H1 (cell line): Measurements from ENCODE around the gene MORF4L1. TPM values are rescaled to one million over a fixed set of nuclear protein-coding genes. Genes with fewer than 3 reads are reported as not detected.

ENCODE experiments used
- CTCF ChIA-PET: fragments of 300-600 bp; sonication (Branson Sonifier 250); formaldehyde crosslinking; loops from one replicate; lab custom pipeline; 2021; ENCODE audit not compliant: partially characterized antibody; lab: Charles Lee
- POLR2A ChIA-PET: fragments of 300-600 bp; sonication (Branson Sonifier 250); formaldehyde crosslinking; loops from one replicate; lab custom pipeline; 2021; ENCODE audit warnings: inconsistent platforms; ENCODE audit not compliant: partially characterized antibody; lab: Charles Lee
- DNase-seq, 2 experiments: peaks; one replicate each; pipeline versions ENCODE4 v3.0.0 to v3.0.0-alpha.2; 2010 to 2022; ENCODE audit warnings: low spot score in 2 of 2, low read depth in 1 of 2, mixed read lengths in 1 of 2
- FAIRE-seq: peaks from 2 replicates; lab custom pipeline; 2011; peaks lifted over from hg19 to GRCh38; lab: Jason Lieb, UNC
- H2AFZ ChIP-seq: 2 replicates; pipeline ENCODE4 v1.8.1; 2012; ENCODE audit warnings: low read length, inconsistent platforms
- H2AK5ac ChIP-seq: 2 replicates; pipeline ENCODE4 v1.6.1; 2013; ENCODE audit warnings: low read depth, low read length
- H2BK120ac ChIP-seq: replicated peaks from 2 replicates; pipeline ENCODE3; 2013; ENCODE audit warnings: low read depth, low read length, inconsistent platforms
- H2BK12ac ChIP-seq: 2 replicates; pipeline ENCODE4 v1.6.1; 2013; ENCODE audit warnings: low read depth, low read length
- H2BK15ac ChIP-seq: 2 replicates; pipeline ENCODE4 v1.6.1; 2013; ENCODE audit warnings: low read length
- H2BK20ac ChIP-seq: 2 replicates; pipeline ENCODE4 v1.6.1; 2013; ENCODE audit warnings: low read length
- H2BK5ac ChIP-seq: 2 replicates; pipeline ENCODE4 v1.6.1; 2013; ENCODE audit warnings: low read depth, low read length
- H3K14ac ChIP-seq: 2 replicates; pipeline ENCODE4 v1.6.1; 2013; ENCODE audit warnings: inconsistent platforms; ENCODE audit not compliant: insufficient read length
- H3K18ac ChIP-seq: 2 replicates; pipeline ENCODE4 v1.6.1; 2013; ENCODE audit warnings: low read length; ENCODE audit errors: extremely low read depth
- H3K23ac ChIP-seq: 2 replicates; pipeline ENCODE4 v1.6.1; 2013; ENCODE audit warnings: inconsistent platforms; ENCODE audit not compliant: insufficient read length
- H3K23me2 ChIP-seq: 2 replicates; pipeline ENCODE4 v1.6.1; 2013; ENCODE audit warnings: low read depth, low read length
- H3K27ac ChIP-seq: 2 replicates; pipeline ENCODE4 v1.6.1; 2011; ENCODE audit warnings: low read depth, low read length, inconsistent platforms
- H3K27me3 ChIP-seq, 4 experiments: replicated peaks in 1 of 4; 1 replicate in 1 of 4; 2 replicates in 3 of 4; pipeline versions ENCODE4 v1.6.1 to v1.8.1; 2011 to 2013; ENCODE audit warnings: low read length in 3 of 4, mild to moderate bottlenecking in 3 of 4, inconsistent platforms in 2 of 4, mixed read lengths in 2 of 4, moderate library complexity in 1 of 4; ENCODE audit not compliant: control insufficient read depth in 3 of 4, insufficient read depth in 3 of 4; ENCODE audit errors: extremely low read depth in 1 of 4
- H3K36me3 ChIP-seq, 4 experiments: 2 replicates each; pipeline versions ENCODE4 v1.6.1 to v1.8.1; 2011 to 2013; ENCODE audit warnings: mild to moderate bottlenecking in 4 of 4, low read length in 3 of 4, moderate library complexity in 2 of 4, control low read depth in 1 of 4, inconsistent platforms in 1 of 4; ENCODE audit not compliant: insufficient read depth in 4 of 4, control insufficient read depth in 2 of 4
- H3K4ac ChIP-seq: replicated peaks from 2 replicates; pipeline ENCODE3; 2013; ENCODE audit warnings: low read length, low read depth, mixed read lengths, inconsistent platforms; ENCODE audit not compliant: insufficient read length
- H3K4me1 ChIP-seq, 4 experiments: replicated peaks in 1 of 4; 1 replicate in 1 of 4; 2 replicates in 3 of 4; pipeline versions ENCODE4 v1.6.1 to v1.8.1; 2011 to 2013; ENCODE audit warnings: low read length in 3 of 4, inconsistent platforms in 2 of 4, mixed read lengths in 1 of 4; ENCODE audit not compliant: insufficient read depth in 4 of 4, control insufficient read depth in 3 of 4
- H3K4me2 ChIP-seq, 2 experiments: 2 replicates each; pipeline versions ENCODE4 v1.6.1 to v1.8.1; 2011 to 2013; ENCODE audit warnings: low read depth in 2 of 2, low read length in 2 of 2, control low read depth in 1 of 2, inconsistent platforms in 1 of 2, mild to moderate bottlenecking in 1 of 2; ENCODE audit not compliant: insufficient read depth in 1 of 2
- H3K4me3 ChIP-seq, 4 experiments: fragments of 200-600, 300-600 bp in 1 of 4; sonication (generic), shearing (Covaris generic), sonication (Bioruptor Twin) in 1 of 4; 2 replicates each; pipeline versions ENCODE4 v1.5.1 to v1.8.1; 2011 to 2016; ENCODE audit warnings: low read length in 4 of 4, low read depth in 3 of 4, control low read depth in 2 of 4, inconsistent platforms in 2 of 4, mild to moderate bottlenecking in 2 of 4, mixed read lengths in 1 of 4, moderate library complexity in 1 of 4; ENCODE audit not compliant: insufficient read depth in 2 of 4; ENCODE audit errors: extremely low read depth in 1 of 4
- H3K56ac ChIP-seq: replicated peaks from 2 replicates; pipeline ENCODE3; 2013; ENCODE audit warnings: low read depth, mild to moderate bottlenecking, mixed read lengths, low read length, inconsistent platforms; ENCODE audit not compliant: insufficient read length
- H3K79me1 ChIP-seq: 2 replicates; pipeline ENCODE4 v1.6.1; 2013; ENCODE audit warnings: low read depth, low read length, control low read depth
- H3K79me2 ChIP-seq, 2 experiments: 2 replicates each; pipeline versions ENCODE4 v1.6.1 to v1.8.1; 2012 to 2013; ENCODE audit warnings: low read length in 2 of 2, mild to moderate bottlenecking in 2 of 2, inconsistent platforms in 1 of 2; ENCODE audit not compliant: insufficient read depth in 2 of 2, control insufficient read depth in 1 of 2
- H3K9ac ChIP-seq, 4 experiments: replicated peaks in 1 of 4; 1 replicate in 1 of 4; 2 replicates in 3 of 4; pipeline versions ENCODE4 v1.6.1 to v1.8.1; 2011 to 2013; ENCODE audit warnings: low read depth in 3 of 4, low read length in 3 of 4, control low read depth in 2 of 4, mild to moderate bottlenecking in 2 of 4, moderate library complexity in 2 of 4, inconsistent platforms in 1 of 4; ENCODE audit errors: extremely low read depth in 1 of 4
- H3K9me3 ChIP-seq, 2 experiments: 2 replicates each; pipeline versions ENCODE4 v1.6.1 to v1.8.1; 2012 to 2013; ENCODE audit warnings: mild to moderate bottlenecking in 2 of 2, moderate library complexity in 2 of 2, control low read depth in 1 of 2, inconsistent platforms in 1 of 2, low read depth in 1 of 2, low read length in 1 of 2, mixed read lengths in 1 of 2; ENCODE audit not compliant: insufficient read depth in 2 of 2
- H4K20me1 ChIP-seq, 2 experiments: replicated peaks in 1 of 2; 2 replicates each; pipeline versions ENCODE3 to v1.8.1; 2011 to 2013; ENCODE audit warnings: inconsistent platforms in 2 of 2, low read length in 2 of 2, mild to moderate bottlenecking in 1 of 2; ENCODE audit not compliant: insufficient read depth in 2 of 2, control insufficient read depth in 1 of 2
- H4K5ac ChIP-seq: 2 replicates; pipeline ENCODE4 v1.6.1; 2013; ENCODE audit warnings: low read length, low read depth, mixed read lengths, inconsistent platforms; ENCODE audit not compliant: insufficient read length
- H4K8ac ChIP-seq: 2 replicates; pipeline ENCODE4 v1.8.0; 2013; ENCODE audit warnings: mild to moderate bottlenecking, moderate library complexity, low read length, inconsistent platforms; ENCODE audit not compliant: insufficient read depth; ENCODE audit errors: extremely low read depth
- H4K91ac ChIP-seq: replicated peaks from 2 replicates; pipeline ENCODE3; 2013; ENCODE audit warnings: low read length, mixed read lengths, inconsistent platforms; ENCODE audit not compliant: insufficient read length
- ASH2L ChIP-seq: fragments of 200-600, 300-600 bp; sonication (generic); IDR thresholded peaks from one replicate; pipeline ENCODE4 v1.7.1; 2017; ENCODE audit warnings: low read length
- CBX8 ChIP-seq: fragments of 300-800, 300-1000 bp; sonication (generic); IDR thresholded peaks from 2 replicates; pipeline ENCODE4 v1.7.1; 2016; ENCODE audit warnings: low read depth, low read length, borderline replicate concordance
- CHD2 ChIP-seq: IDR thresholded peaks from 2 replicates; pipeline ENCODE4 v1.6.1; 2012; ENCODE audit warnings: low read length, improper control_type of control experiment
- CTBP2 ChIP-seq: IDR thresholded peaks from 2 replicates; pipeline ENCODE4 v1.7.0; 2011; ENCODE audit warnings: borderline replicate concordance, mild to moderate bottlenecking, moderate library complexity, mixed read lengths, low read length; ENCODE audit not compliant: insufficient read depth, insufficient read length
- CTCF ChIP-seq, 3 experiments: IDR thresholded peaks; 1 replicate in 2 of 3; 2 replicates in 1 of 3; pipeline versions ENCODE4 v1.5.1 to v1.6.1; 2011; ENCODE audit warnings: low read length in 3 of 3, mild to moderate bottlenecking in 3 of 3, inconsistent platforms in 2 of 3, low read depth in 1 of 3, moderate library complexity in 1 of 3; ENCODE audit not compliant: insufficient read depth in 1 of 3; ENCODE audit errors: control extremely low read depth in 1 of 3
- EP300 ChIP-seq, 2 experiments: IDR thresholded peaks; 1 replicate in 1 of 2; 2 replicates in 1 of 2; pipeline ENCODE4 v1.6.1; 2011 to 2012; ENCODE audit warnings: low read depth in 2 of 2, low read length in 2 of 2, mild to moderate bottlenecking in 2 of 2, borderline replicate concordance in 1 of 2, inconsistent platforms in 1 of 2, moderate library complexity in 1 of 2
- EZH2 ChIP-seq: fragments of 200-600 bp; sonication (generic); IDR thresholded peaks from 2 replicates; pipeline ENCODE4 v1.7.1; 2012; ENCODE audit warnings: low read depth, mild to moderate bottlenecking, moderate library complexity, low read length, inconsistent platforms; ENCODE audit not compliant: severe bottlenecking
- POLR2A ChIP-seq, 2 experiments: IDR thresholded peaks; 1 replicate in 1 of 2; 2 replicates in 1 of 2; pipeline ENCODE4 v1.6.1; 2011; ENCODE audit warnings: low read depth in 2 of 2, low read length in 2 of 2, mild to moderate bottlenecking in 2 of 2; ENCODE audit errors: control extremely low read depth in 1 of 2
- POU5F1 ChIP-seq: IDR thresholded peaks from 2 replicates; pipeline ENCODE4 v1.6.1; 2011; ENCODE audit warnings: low read depth, mild to moderate bottlenecking, low read length, moderate library complexity
- RFX5 ChIP-seq: IDR thresholded peaks from 2 replicates; pipeline ENCODE4 v1.6.1; 2011; ENCODE audit warnings: low read depth, low read length, improper control_type of control experiment, borderline replicate concordance
- SRF ChIP-seq: IDR thresholded peaks from 2 replicates; pipeline ENCODE4 v1.6.1; 2011; ENCODE audit warnings: mild to moderate bottlenecking, low read depth, low read length, moderate library complexity
- WGBS, 2 experiments: shearing (Covaris generic) in 1 of 2; methylation state at CpG; one replicate each; pipeline versions ENCODE4 v1.1.6 to v1.1.7; 2013 to 2015; ENCODE audit warnings: low lambda C conversion rate in 2 of 2, mixed read lengths in 2 of 2, inconsistent platforms in 1 of 2, low coverage in 1 of 2, missing lambda C conversion rate in 1 of 2; ENCODE audit not compliant: insufficient replicate concordance in 2 of 2, insufficient coverage in 1 of 2, insufficient read length in 1 of 2; ENCODE audit errors: extremely low coverage in 1 of 2, missing lambda C conversion rate in 1 of 2; 5-methylcytosine and 5-hydroxymethylcytosine counted together
- polyA plus RNA-seq, 7 experiments: library from polyadenylated mRNA; depleted of rRNA in 3 of 7; stranded (reverse) in 5 of 7; unstranded in 2 of 7; fragments of >200 nt in 5 of 7; fragments of 200-250 nt in 2 of 7; gene quantifications; 1 replicate in 5 of 7; 2 replicates in 1 of 7; 4 replicates in 1 of 7; pipeline versions ENCODE4 v1.2.1 to v1.2.3, GENCODE V29; 2011 to 2013; ENCODE audit warnings: missing spikeins in 2 of 7, mixed read lengths in 2 of 7
- total RNA-seq: library from RNA; stranded (reverse); fragmentation: NEBNext Ultra II Directional; extraction: Animal tissue kit (Norgen Biotek cat#: 25700); gene quantifications from 2 replicates; pipeline ENCODE4 v1.2.1, GENCODE V29; 2021

Gene MORF4L1
- total and polyA plus RNA-seq, 2 of the 8 experiments (the other 6 are each of a cell fraction or from before 2014, with no cell fraction given): 260 to 533 TPM

- WGBS, 2 experiments: 89% methylated on average over 14 of the region's 14 CpGs; no CpG with 5 or more reads in 1 of the 2 experiments
- no peaks in the 10 kb centered on the region for H3K9me3 ChIP-seq
- H3K27ac ChIP-seq: no peak overlapping the region
- H4K20me1 ChIP-seq: peaks cover 0 to 3% of the 10 kb centered on the region in 2 experiments
- H4K5ac ChIP-seq: no peak overlapping the region
- no peaks in the 10 kb centered on the region for H3K79me2 ChIP-seq
- no peak overlapping the region for H3K56ac ChIP-seq
- no peaks in the 10 kb centered on the region for H3K27me3 ChIP-seq
- no peak overlapping the region for H2BK12ac ChIP-seq
- ChIA-PET POLR2A (interaction anchor here (0.6 to 1.7 kb wide), 6 partner anchors 10 to 57 kb away, joined by 3 to 6 read pairs (median 3); partner anchors contain the start of gene CTSH), CTCF (interaction anchor here (0.6 to 6.0 kb wide), 12 partner anchors 8 to 262 kb away, joined by 3 to 41 read pairs (median 4); partner anchors contain the start of gene CTSH)
- H2AK5ac ChIP-seq: no peak overlapping the region
- H2BK15ac ChIP-seq: no peak overlapping the region
- H2AFZ ChIP-seq: no peak overlapping the region
- H2BK120ac ChIP-seq: no peak overlapping the region
- no peak for DNase-seq
- H3K4me1 ChIP-seq: no peaks in the 10 kb centered on the region
- no peak overlapping the region for H3K18ac ChIP-seq
- H3K36me3 ChIP-seq: peaks cover 0 to 31% (median 7%) of the 10 kb centered on the region in 4 experiments; a peak in 6 of 8 replicates
- H3K79me1 ChIP-seq: 0 out of 2 replicates have a peak, but pooled peaks cover 2% of the 10 kb centered on the region
- H3K9ac ChIP-seq: no peak overlapping the region
- H2BK5ac ChIP-seq: no peak overlapping the region
- no peak overlapping the region for H4K91ac ChIP-seq
- H3K4me3 ChIP-seq: no peak overlapping the region
- no peak overlapping the region for H4K8ac ChIP-seq
- H3K23me2 ChIP-seq: no peaks in the 10 kb centered on the region
- H2BK20ac ChIP-seq: no peak overlapping the region
- FAIRE-seq: no peak
- no peak overlapping the region for H3K4me2 ChIP-seq
- H3K23ac ChIP-seq: no peak overlapping the region
- H3K14ac ChIP-seq: no peak overlapping the region
- no peak overlapping the region for H3K4ac ChIP-seq
- TF ChIP-seq EZH2: no peak
- no peak for TF ChIP-seq SRF
- TF ChIP-seq RFX5: no peak
- no peak for TF ChIP-seq CBX8
- TF ChIP-seq CHD2: no peak
- TF ChIP-seq POU5F1: no peak
- no peak for TF ChIP-seq POLR2A (IDR thresholded peaks at IDR 0.05; ENCODE audit: control extremely low read depth in 1 of 2, low read depth in 2 of 2, low read length in 2 of 2)
- no peak for TF ChIP-seq CTCF (IDR thresholded peaks at IDR 0.05; ENCODE audit: control extremely low read depth in 1 of 3, insufficient read depth in 1 of 3, low read depth in 1 of 3, low read length in 3 of 3)
- no peak for TF ChIP-seq CTBP2
- no peak for TF ChIP-seq ASH2L
- no peak for TF ChIP-seq EP300 (IDR thresholded peaks at IDR 0.05; ENCODE audit: borderline replicate concordance in 1 of 2, low read depth in 2 of 2, low read length in 2 of 2)
Measured at GRCh38 chr15:78921940-78922339, 49.2 kb downstream of the MORF4L1 start.
